Mesenchymal stem cell (in vitro differentiated cells and primary cell): ENCODE data around the gene MRFAP1L1.

Experiments
- DNase-seq: peaks from one replicate; pipeline ENCODE4 v3.0.0-alpha.2; 2013
- H2AFZ ChIP-seq: one replicate; pipeline ENCODE4 v1.6.1; 2013; ENCODE audit warnings: low read depth, mild to moderate bottlenecking, control low read depth, inconsistent platforms, low read length, moderate library complexity
- H2AK5ac ChIP-seq: 2 replicates; pipeline ENCODE4 v1.6.1; 2013; ENCODE audit warnings: low read length, moderate library complexity, mild to moderate bottlenecking, inconsistent platforms; ENCODE audit not compliant: severe bottlenecking
- H2BK120ac ChIP-seq: one replicate; pipeline ENCODE4 v1.6.1; 2013; ENCODE audit warnings: low read depth, mild to moderate bottlenecking, inconsistent platforms, low read length, moderate library complexity
- H2BK12ac ChIP-seq, 2 experiments: one replicate each; pipeline ENCODE4 v1.6.1; 2013; ENCODE audit warnings: inconsistent platforms in 2 of 2, low read length in 2 of 2, mild to moderate bottlenecking in 2 of 2, moderate library complexity in 2 of 2, control low read depth in 1 of 2
- H2BK15ac ChIP-seq: one replicate; pipeline ENCODE4 v1.6.1; 2013; ENCODE audit warnings: mild to moderate bottlenecking, low read depth, inconsistent platforms; ENCODE audit not compliant: poor library complexity, severe bottlenecking
- H2BK5ac ChIP-seq: 2 replicates; pipeline ENCODE4 v1.6.1; 2013; ENCODE audit warnings: low read depth, mild to moderate bottlenecking, low read length, control low read depth, inconsistent platforms; ENCODE audit not compliant: poor library complexity, severe bottlenecking
- H3K14ac ChIP-seq, 2 experiments: one replicate each; pipeline ENCODE4 v1.6.1; 2013; ENCODE audit warnings: inconsistent platforms in 2 of 2, low read length in 2 of 2, control low read depth in 1 of 2, mild to moderate bottlenecking in 1 of 2, moderate library complexity in 1 of 2
- H3K18ac ChIP-seq, 2 experiments: one replicate each; pipeline ENCODE4 v1.6.1; 2013; ENCODE audit warnings: inconsistent platforms in 2 of 2, low read length in 2 of 2, control low read depth in 1 of 2, low read depth in 1 of 2, mild to moderate bottlenecking in 1 of 2
- H3K23ac ChIP-seq, 2 experiments: one replicate each; pipeline ENCODE4 v1.6.1; 2013; ENCODE audit warnings: inconsistent platforms in 2 of 2, low read length in 2 of 2, mild to moderate bottlenecking in 2 of 2, moderate library complexity in 2 of 2, control low read depth in 1 of 2
- H3K27ac ChIP-seq: 2 replicates; pipeline ENCODE4 v1.5.1; 2013; ENCODE audit warnings: mild to moderate bottlenecking, moderate library complexity, low read length, control low read depth, inconsistent platforms; ENCODE audit not compliant: poor library complexity, severe bottlenecking
- H3K27me3 ChIP-seq, 2 experiments: 2 replicates each; pipeline versions ENCODE4 v1.6.1 to v1.7.0; 2013; ENCODE audit warnings: low read length in 2 of 2, mild to moderate bottlenecking in 2 of 2, moderate library complexity in 2 of 2, control low read depth in 1 of 2, inconsistent platforms in 1 of 2; ENCODE audit not compliant: control insufficient read depth in 1 of 2, insufficient read depth in 1 of 2
- H3K36me3 ChIP-seq, 2 experiments: 2 replicates each; pipeline versions ENCODE4 v1.6.1 to v1.7.0; 2013; ENCODE audit warnings: low read length in 2 of 2, control low read depth in 1 of 2, inconsistent platforms in 1 of 2, low read depth in 1 of 2, mild to moderate bottlenecking in 1 of 2; ENCODE audit not compliant: insufficient read depth in 2 of 2, control insufficient read depth in 1 of 2
- H3K4ac ChIP-seq, 2 experiments: one replicate each; pipeline ENCODE4 v1.6.1; 2013; ENCODE audit warnings: inconsistent platforms in 2 of 2, low read length in 2 of 2, mild to moderate bottlenecking in 2 of 2, moderate library complexity in 2 of 2, control low read depth in 1 of 2, low read depth in 1 of 2
- H3K4me1 ChIP-seq: 2 replicates; pipeline ENCODE4 v1.6.1; 2013; ENCODE audit warnings: low read depth, low read length, control low read depth; ENCODE audit not compliant: control insufficient read depth, insufficient read depth
- H3K4me2 ChIP-seq: 2 replicates; pipeline ENCODE4 v1.6.1; 2013; ENCODE audit warnings: low read length, mild to moderate bottlenecking, inconsistent platforms; ENCODE audit not compliant: poor library complexity, severe bottlenecking
- H3K4me3 ChIP-seq, 2 experiments: 2 replicates each; pipeline versions ENCODE4 v1.5.1 to v1.7.0; 2013; ENCODE audit warnings: low read length in 2 of 2, mild to moderate bottlenecking in 2 of 2, control low read depth in 1 of 2, low read depth in 1 of 2; ENCODE audit not compliant: insufficient read depth in 1 of 2
- H3K79me1 ChIP-seq: replicated peaks from 2 replicates; pipeline ENCODE4 v1.6.1; 2013; ENCODE audit warnings: mild to moderate bottlenecking, control low read depth, low read length, inconsistent platforms; ENCODE audit not compliant: poor library complexity, severe bottlenecking
- H3K9ac ChIP-seq: 2 replicates; pipeline ENCODE4 v1.7.0; 2013; ENCODE audit warnings: mild to moderate bottlenecking, low read length, moderate library complexity
- H3K9me3 ChIP-seq: 2 replicates; pipeline ENCODE4 v1.7.0; 2013; ENCODE audit warnings: mild to moderate bottlenecking, low read length; ENCODE audit not compliant: control insufficient read depth
- H4K8ac ChIP-seq: one replicate; pipeline ENCODE4 v1.6.1; 2013; ENCODE audit warnings: inconsistent platforms, mild to moderate bottlenecking, low read length, moderate library complexity
- H4K91ac ChIP-seq: one replicate; pipeline ENCODE4 v1.6.1; 2013; ENCODE audit warnings: mild to moderate bottlenecking, low read length, inconsistent platforms
- WGBS: methylation state at CpG from one replicate; pipeline ENCODE4 v1.1.7; 2013; ENCODE audit warnings: mixed read lengths; 5-methylcytosine and 5-hydroxymethylcytosine counted together

The MRFAP1L1 gene

GRCh38 chr4:6701371-6701770, 8.3 kb downstream of the MRFAP1L1 start:
- no peak overlapping the region for H4K8ac ChIP-seq
- 76% methylated on average over 13 of the region's 13 CpGs for WGBS
- H3K14ac ChIP-seq = no peak overlapping the region
- H3K4me2 ChIP-seq = no peak overlapping the region
- no peak overlapping the region for H3K27ac ChIP-seq
- DNase-seq = no peak
- no peak overlapping the region for H3K18ac ChIP-seq
- no peak overlapping the region for H4K91ac ChIP-seq
- peaks cover 1% of the 10 kb centered on the region for H3K4me1 ChIP-seq
- peaks cover 39% of the 10 kb centered on the region for H3K79me1 ChIP-seq
- H3K4me3 ChIP-seq = no peak overlapping the region
- no peak overlapping the region for H3K23ac ChIP-seq
- H3K9me3 ChIP-seq = peaks cover 8% of the 10 kb centered on the region
- no peaks in the 10 kb centered on the region for H3K27me3 ChIP-seq
- H2BK15ac ChIP-seq = no peak overlapping the region
- H3K36me3 ChIP-seq = peaks cover 16% of the 10 kb centered on the region in 2 experiments
- no peak overlapping the region for H3K4ac ChIP-seq
- H3K9ac ChIP-seq = no peak overlapping the region
- H2BK120ac ChIP-seq = no peak overlapping the region
- H2AK5ac ChIP-seq = no peak overlapping the region
- no peak overlapping the region for H2BK12ac ChIP-seq
- no peak overlapping the region for H2BK5ac ChIP-seq
- no peak overlapping the region for H2AFZ ChIP-seq

GRCh38 chr4:6699903-6700302, 9.8 kb downstream of the MRFAP1L1 start:
- 100% methylated on average over 1 of the region's 1 CpG for WGBS

DNA sequence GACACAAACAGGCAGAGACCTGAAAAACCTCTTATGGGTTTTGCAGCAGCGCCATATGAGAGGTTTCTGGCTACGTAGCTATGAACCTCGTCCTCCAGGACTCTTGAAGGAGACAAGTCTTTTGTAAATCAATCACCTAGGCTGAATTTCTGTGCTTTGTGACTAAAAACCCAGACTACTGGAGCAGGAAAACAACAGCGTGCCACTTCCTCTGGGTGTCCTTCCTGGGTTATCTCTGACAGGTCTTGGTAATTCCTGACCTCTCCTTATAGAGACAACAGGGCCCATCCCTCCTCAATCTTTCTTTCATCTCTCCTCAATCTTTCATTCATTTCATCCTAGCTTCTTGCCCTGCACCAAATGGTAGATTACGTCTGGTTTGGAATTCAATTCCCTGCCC, 10.3 kb downstream of the MRFAP1L1 start:
- no peak overlapping the region for H3K4me3 ChIP-seq
- H3K27me3 ChIP-seq = no peaks in the 10 kb centered on the region
- no peak for DNase-seq
- H2BK15ac ChIP-seq = no peak overlapping the region
- H3K9ac ChIP-seq = no peak overlapping the region
- no peak overlapping the region for H2BK5ac ChIP-seq
- H3K4me2 ChIP-seq = no peak overlapping the region
- no peak overlapping the region for H2AFZ ChIP-seq
- H3K23ac ChIP-seq = no peak overlapping the region
- no peak overlapping the region for H3K4ac ChIP-seq
- no peak overlapping the region for H2AK5ac ChIP-seq
- H3K14ac ChIP-seq = no peak overlapping the region
- no peak overlapping the region for H3K18ac ChIP-seq
- no peak overlapping the region for H4K91ac ChIP-seq
- H3K9me3 ChIP-seq = peaks cover 8% of the 10 kb centered on the region
- no peak overlapping the region for H2BK120ac ChIP-seq
- 88% methylated on average over 5 of the region's 5 CpGs for WGBS
- H2BK12ac ChIP-seq = no peak overlapping the region
- H3K36me3 ChIP-seq = peaks cover 13 to 25% of the 10 kb centered on the region in 2 experiments
- no peak overlapping the region for H3K27ac ChIP-seq
- peaks cover under 1% of the 10 kb centered on the region for H3K4me1 ChIP-seq
- no peak overlapping the region for H4K8ac ChIP-seq
- H3K79me1 ChIP-seq = peaks cover 35% of the 10 kb centered on the region

More at GRCh38 chr4:6699903-6700302, 9.8 kb downstream of the MRFAP1L1 start:
- H4K8ac ChIP-seq = no peak overlapping the region
- H3K4me3 ChIP-seq = no peak overlapping the region
- no peak overlapping the region for H2BK15ac ChIP-seq
- no peak overlapping the region for H2BK5ac ChIP-seq
- no peak overlapping the region for H3K4me2 ChIP-seq
- H2AK5ac ChIP-seq = no peak overlapping the region
- no peak overlapping the region for H4K91ac ChIP-seq
- H3K36me3 ChIP-seq = peaks cover 13 to 25% of the 10 kb centered on the region in 2 experiments
- no peak overlapping the region for H3K4ac ChIP-seq
- H2AFZ ChIP-seq = no peak overlapping the region
- no peak overlapping the region for H2BK12ac ChIP-seq
- peaks cover 8% of the 10 kb centered on the region for H3K9me3 ChIP-seq
- no peak overlapping the region for H2BK120ac ChIP-seq
- no peak for DNase-seq
- H3K27ac ChIP-seq = no peak overlapping the region
- H3K79me1 ChIP-seq = peaks cover 35% of the 10 kb centered on the region
- H3K18ac ChIP-seq = no peak overlapping the region
- H3K27me3 ChIP-seq = no peaks in the 10 kb centered on the region
- no peak overlapping the region for H3K23ac ChIP-seq
- no peak overlapping the region for H3K14ac ChIP-seq
- H3K4me1 ChIP-seq = peaks cover 1% of the 10 kb centered on the region
- H3K9ac ChIP-seq = no peak overlapping the region

GRCh38 chr4:6697131-6697530, 12.5 kb downstream of the MRFAP1L1 start:
- Histone ChIP-seq H3K18ac (no peak overlapping the region), H2BK5ac (no peak overlapping the region), H3K14ac (no peak overlapping the region), H2BK15ac (no peak overlapping the region), H3K23ac (no peak overlapping the region), H3K9ac (no peak overlapping the region), H3K4me1 (peaks cover 4% of the 10 kb centered on the region), H3K4ac (no peak overlapping the region), H3K27me3 (no peaks in the 10 kb centered on the region), H4K8ac (no peak overlapping the region), H3K4me2 (no peak overlapping the region), H3K36me3 (peaks cover 4 to 24% of the 10 kb centered on the region in 2 experiments), H3K9me3 (no peaks in the 10 kb centered on the region), H2BK12ac (no peak overlapping the region), H2AFZ (no peak overlapping the region), H3K27ac (no peak overlapping the region), H3K4me3 (no peak overlapping the region), H2AK5ac (no peak overlapping the region), H2BK120ac (no peak overlapping the region), H4K91ac (no peak overlapping the region), H3K79me1 (peaks cover 29% of the 10 kb centered on the region)
- 97% methylated on average over 6 of the region's 6 CpGs for WGBS
- DNase-seq = no peak
